HCT116 (cell line): ENCODE measurements around the gene STRA8.

ENCODE experiments used
- ATF3 ChIP-seq: IDR thresholded peaks from 2 replicates; pipeline ENCODE4 v1.6.1; 2012
- CTCF ChIP-seq, 3 experiments: fragments of 200-600 bp in 1 of 3; sonication (generic) in 1 of 3; IDR thresholded peaks in 2 of 3; conservative IDR thresholded peaks in 1 of 3; 2 replicates each; pipeline ENCODE4 v1.5.1; 2012 to 2017; ENCODE audit warnings: low read depth in 2 of 3, low read length in 2 of 3, antibody characterized with exemption in 1 of 3, borderline replicate concordance in 1 of 3, control low read depth in 1 of 3, mild to moderate bottlenecking in 1 of 3, mixed read lengths in 1 of 3, mixed run types in 1 of 3, moderate library complexity in 1 of 3; ENCODE audit not compliant: insufficient read depth in 1 of 3
- EGR1 ChIP-seq: IDR thresholded peaks from 2 replicates; pipeline ENCODE4 v1.6.1; 2012; ENCODE audit warnings: low read depth
- EZH2 ChIP-seq: fragments of 200-600 bp; sonication (generic); IDR thresholded peaks from 2 replicates; pipeline ENCODE4 v1.6.1; 2017; ENCODE audit warnings: antibody characterized with exemption, mixed run types
- EZH2phosphoT487 ChIP-seq: fragments of 200-600 bp; IDR thresholded peaks from 2 replicates; pipeline ENCODE4 v1.6.1; 2018; ENCODE audit warnings: antibody characterized with exemption, borderline replicate concordance
- JUND ChIP-seq: IDR thresholded peaks from 2 replicates; pipeline ENCODE4 v1.6.1; 2012
- POLR2A ChIP-seq: IDR thresholded peaks from 2 replicates; pipeline ENCODE4 v1.7.0; 2011; ENCODE audit warnings: borderline replicate concordance; ENCODE audit not compliant: insufficient read depth, insufficient read length; ENCODE audit errors: extremely low read depth
- POLR2AphosphoS5 ChIP-seq: IDR thresholded peaks from 2 replicates; pipeline ENCODE4 v1.6.1; 2011; ENCODE audit warnings: mild to moderate bottlenecking, low read depth, low read length, moderate library complexity
- RAD21 ChIP-seq: IDR thresholded peaks from 2 replicates; pipeline ENCODE4 v1.6.1; 2012; ENCODE audit warnings: low read depth, mild to moderate bottlenecking
- YY1 ChIP-seq: IDR thresholded peaks from 2 replicates; pipeline ENCODE4 v1.6.1; 2011; ENCODE audit warnings: low read length, low read depth, moderate library complexity, mild to moderate bottlenecking; ENCODE audit not compliant: insufficient replicate concordance; ENCODE audit errors: extremely low read depth
- ZFX ChIP-seq: fragments of 450-650 bp; IDR thresholded peaks from 2 replicates; pipeline ENCODE4 v1.6.1; 2017
- TF ChIP-seq, protein P1 (sequence below): IDR thresholded peaks from 2 replicates; pipeline ENCODE4 v1.6.1; 2012; ENCODE audit warnings: low read depth

DNA sequence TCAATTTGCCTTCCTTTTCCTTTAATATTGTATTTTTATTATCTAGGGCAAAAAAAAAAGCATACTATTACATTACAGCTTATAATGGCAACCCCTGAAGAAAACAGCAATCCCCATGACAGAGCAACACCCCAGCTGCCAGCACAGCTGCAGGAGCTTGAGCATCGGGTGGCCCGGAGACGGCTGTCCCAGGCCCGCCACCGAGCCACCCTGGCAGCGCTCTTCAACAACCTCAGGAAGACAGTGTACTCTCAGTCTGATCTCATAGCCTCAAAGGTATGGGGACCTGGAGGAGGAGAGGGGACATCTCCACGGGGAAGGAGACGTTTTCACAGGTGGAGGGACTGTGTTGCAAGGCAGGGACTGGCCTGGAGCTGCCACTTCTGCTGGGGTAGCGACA is 6.8 kb downstream of the STRA8 start:
- TF ChIP-seq POLR2AphosphoS5 (no peak), EZH2 (no peak), CTCF (IDR thresholded peaks at IDR 0.05 in 2 of 3, conservative IDR thresholded peaks at IDR 0.05 in 1 of 3; ENCODE audit: borderline replicate concordance in 1 of 3, insufficient read depth in 1 of 3, low read depth in 2 of 3, low read length in 2 of 3) (no peak), EZH2phosphoT487 (no peak), POLR2A (no peak), ZFX (no peak), EGR1 (no peak), RAD21 (no peak), ATF3 (no peak), YY1 (no peak), JUND (no peak)
- TF ChIP-seq, protein P1, sequence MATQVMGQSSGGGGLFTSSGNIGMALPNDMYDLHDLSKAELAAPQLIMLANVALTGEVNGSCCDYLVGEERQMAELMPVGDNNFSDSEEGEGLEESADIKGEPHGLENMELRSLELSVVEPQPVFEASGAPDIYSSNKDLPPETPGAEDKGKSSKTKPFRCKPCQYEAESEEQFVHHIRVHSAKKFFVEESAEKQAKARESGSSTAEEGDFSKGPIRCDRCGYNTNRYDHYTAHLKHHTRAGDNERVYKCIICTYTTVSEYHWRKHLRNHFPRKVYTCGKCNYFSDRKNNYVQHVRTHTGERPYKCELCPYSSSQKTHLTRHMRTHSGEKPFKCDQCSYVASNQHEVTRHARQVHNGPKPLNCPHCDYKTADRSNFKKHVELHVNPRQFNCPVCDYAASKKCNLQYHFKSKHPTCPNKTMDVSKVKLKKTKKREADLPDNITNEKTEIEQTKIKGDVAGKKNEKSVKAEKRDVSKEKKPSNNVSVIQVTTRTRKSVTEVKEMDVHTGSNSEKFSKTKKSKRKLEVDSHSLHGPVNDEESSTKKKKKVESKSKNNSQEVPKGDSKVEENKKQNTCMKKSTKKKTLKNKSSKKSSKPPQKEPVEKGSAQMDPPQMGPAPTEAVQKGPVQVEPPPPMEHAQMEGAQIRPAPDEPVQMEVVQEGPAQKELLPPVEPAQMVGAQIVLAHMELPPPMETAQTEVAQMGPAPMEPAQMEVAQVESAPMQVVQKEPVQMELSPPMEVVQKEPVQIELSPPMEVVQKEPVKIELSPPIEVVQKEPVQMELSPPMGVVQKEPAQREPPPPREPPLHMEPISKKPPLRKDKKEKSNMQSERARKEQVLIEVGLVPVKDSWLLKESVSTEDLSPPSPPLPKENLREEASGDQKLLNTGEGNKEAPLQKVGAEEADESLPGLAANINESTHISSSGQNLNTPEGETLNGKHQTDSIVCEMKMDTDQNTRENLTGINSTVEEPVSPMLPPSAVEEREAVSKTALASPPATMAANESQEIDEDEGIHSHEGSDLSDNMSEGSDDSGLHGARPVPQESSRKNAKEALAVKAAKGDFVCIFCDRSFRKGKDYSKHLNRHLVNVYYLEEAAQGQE, result no peak
